HCT116 (cell line): ENCODE measurements around the gene APOL6. TPM values are rescaled to one million over a fixed set of nuclear protein-coding genes. Genes with fewer than 3 reads are reported as not detected.

Source experiments
- ATAC-seq: fragments of 200-7000 bp; cut with Tn5 transposase; 2 replicates; pipeline ENCODE4 v1.9.1; 2020; ENCODE audit warnings: mild to moderate bottlenecking, moderate library complexity
- BruUV-seq: library from RNA; stranded (reverse); fragments of 400-500 nt; replicated peaks from 2 replicates; lab custom pipeline; 2021; lab: Mats Ljungman, UMichigan
- CTCF ChIA-PET: fragments of 300-600 bp; sonication (Branson Sonifier 250); formaldehyde crosslinking; loops from one replicate; lab custom pipeline; 2021; ENCODE audit warnings: antibody characterized with exemption; lab: Charles Lee
- POLR2A ChIA-PET: fragments of 300-600, 350-600 bp; sonication (Branson Sonifier 250); formaldehyde crosslinking; loops from one replicate; lab custom pipeline; 2021; ENCODE audit warnings: antibody characterized with exemption; lab: Charles Lee
- RAD21 ChIA-PET, 2 experiments: fragments of 300-600 bp; sonication (Branson Sonifier 250); formaldehyde crosslinking; loops; one replicate each; lab custom pipeline; 2023; ENCODE audit warnings: low total read pairs in 2 of 2; ENCODE audit not compliant: uncharacterized antibody in 2 of 2, unreplicated experiment in 2 of 2, low non-redundant PET in 1 of 2; lab: Charles Lee
- DNase-seq: peaks from one replicate; pipeline ENCODE4 v3.0.0-alpha.2; 2010; ENCODE audit warnings: low read depth, low spot score
- H2AFZ ChIP-seq: fragments of 200-600 bp; shearing (Covaris generic), sonication (generic); 2 replicates; pipeline ENCODE4 v1.6.1; 2017; ENCODE audit warnings: low read depth, mixed run types, mixed read lengths, antibody characterized with exemption, low read length; ENCODE audit not compliant: poor library complexity, severe bottlenecking
- H3K27ac ChIP-seq: 2 replicates; pipeline ENCODE4 v1.5.1; 2012; ENCODE audit warnings: low read depth, low read length
- H3K27me3 ChIP-seq: fragments of 200-600 bp; sonication (generic); 2 replicates; pipeline ENCODE4 v1.6.1; 2016; ENCODE audit warnings: mixed run types, low read length, mixed read lengths; ENCODE audit not compliant: insufficient read depth
- H3K36me3 ChIP-seq, 2 experiments: fragments of 200-500 bp in 1 of 2; fragments of 200-600 bp in 1 of 2; sonication (Bioruptor generic) in 1 of 2; sonication (generic) in 1 of 2; 2 replicates each; pipeline versions ENCODE4 v1.5.1 to v1.6.1; 2014 to 2016; ENCODE audit warnings: low read length in 2 of 2, inconsistent platforms in 1 of 2, mixed read lengths in 1 of 2, mixed run types in 1 of 2; ENCODE audit not compliant: insufficient read depth in 2 of 2, control insufficient read depth in 1 of 2
- H3K4me1 ChIP-seq, 2 experiments: fragments of 200-600 bp in 1 of 2; sonication (generic) in 1 of 2; 2 replicates each; pipeline versions ENCODE4 v1.5.1 to v1.6.1; 2012 to 2017; ENCODE audit warnings: low read length in 2 of 2, inconsistent platforms in 1 of 2, mild to moderate bottlenecking in 1 of 2, mixed read lengths in 1 of 2, mixed run types in 1 of 2, moderate library complexity in 1 of 2; ENCODE audit not compliant: insufficient read depth in 2 of 2, control insufficient read depth in 1 of 2
- H3K4me2 ChIP-seq: fragments of 200-600 bp; sonication (generic); 2 replicates; pipeline ENCODE4 v1.6.1; 2017; ENCODE audit warnings: mixed run types, low read length, mixed read lengths
- H3K4me3 ChIP-seq, 2 experiments: fragments of 200-600 bp in 1 of 2; sonication (generic) in 1 of 2; replicated peaks in 1 of 2; 2 replicates each; pipeline ENCODE4 v1.5.1; 2011 to 2016; ENCODE audit warnings: low read length in 2 of 2, control low read depth in 1 of 2, low read depth in 1 of 2, mild to moderate bottlenecking in 1 of 2, mixed read lengths in 1 of 2, mixed run types in 1 of 2
- H3K79me2 ChIP-seq: fragments of 200-600 bp; sonication (generic); 2 replicates; pipeline ENCODE4 v1.6.1; 2017; ENCODE audit warnings: mild to moderate bottlenecking, mixed run types, low read length, moderate library complexity, mixed read lengths; ENCODE audit not compliant: insufficient read depth
- H3K9ac ChIP-seq: fragments of 200-600 bp; sonication (generic); 2 replicates; pipeline ENCODE4 v1.6.1; 2016; ENCODE audit warnings: low read length, mixed read lengths
- H3K9me2 ChIP-seq: fragments of 200-600 bp; sonication (generic), shearing (Covaris generic); 2 replicates; pipeline ENCODE4 v1.6.1; 2017; ENCODE audit warnings: mixed run types, mild to moderate bottlenecking, moderate library complexity; ENCODE audit not compliant: insufficient read depth
- H3K9me3 ChIP-seq, 2 experiments: fragments of 200-500 bp in 1 of 2; fragments of 200-600 bp in 1 of 2; sonication (Bioruptor generic) in 1 of 2; sonication (generic) in 1 of 2; 2 replicates each; pipeline ENCODE4 v1.6.1; 2014 to 2017; ENCODE audit warnings: low read length in 2 of 2, mixed read lengths in 2 of 2, inconsistent platforms in 1 of 2, low read depth in 1 of 2, mild to moderate bottlenecking in 1 of 2, mixed run types in 1 of 2, moderate library complexity in 1 of 2; ENCODE audit not compliant: control insufficient read depth in 1 of 2, insufficient read depth in 1 of 2
- H4K20me1 ChIP-seq: fragments of 200-600 bp; sonication (generic), shearing (Covaris generic); 2 replicates; pipeline ENCODE4 v1.6.1; 2017; ENCODE audit warnings: mixed run types, mild to moderate bottlenecking, moderate library complexity; ENCODE audit not compliant: insufficient read depth
- EZH2phosphoT487 ChIP-seq: fragments of 200-600 bp; IDR thresholded peaks from 2 replicates; pipeline ENCODE4 v1.6.1; 2018; ENCODE audit warnings: antibody characterized with exemption, borderline replicate concordance
- POLR2AphosphoS5 ChIP-seq: IDR thresholded peaks from 2 replicates; pipeline ENCODE4 v1.6.1; 2011; ENCODE audit warnings: mild to moderate bottlenecking, low read depth, low read length, moderate library complexity
- RAD21 ChIP-seq: IDR thresholded peaks from 2 replicates; pipeline ENCODE4 v1.6.1; 2012; ENCODE audit warnings: low read depth, mild to moderate bottlenecking
- SIN3A ChIP-seq: IDR thresholded peaks from 2 replicates; pipeline ENCODE4 v1.6.1; 2012; ENCODE audit warnings: low read depth
- YY1 ChIP-seq: IDR thresholded peaks from 2 replicates; pipeline ENCODE4 v1.6.1; 2011; ENCODE audit warnings: low read length, low read depth, moderate library complexity, mild to moderate bottlenecking; ENCODE audit not compliant: insufficient replicate concordance; ENCODE audit errors: extremely low read depth
- ZNF274 ChIP-seq: fragments of 200-500 bp; sonication (Bioruptor generic); IDR thresholded peaks from 2 replicates; pipeline ENCODE4 v1.6.1; 2014; ENCODE audit warnings: mild to moderate bottlenecking, low read depth, low read length, inconsistent platforms
- intact Hi-C: fragments of 100-400 bp; cut with micrococcal nuclease; formaldehyde crosslinking; loops from 2 replicates; pipeline ENCODE4 v1.10.0; 2022
- total RNA-seq: library from RNA; stranded (reverse); gene quantifications from one replicate; pipeline ENCODE4 v1.2.1, GENCODE V29; 2021; ENCODE audit not compliant: unreplicated experiment
- TF ChIP-seq, protein P1 (sequence below), 3 experiments: fragments of 200-600 bp in 1 of 3; sonication (generic) in 1 of 3; IDR thresholded peaks in 2 of 3; conservative IDR thresholded peaks in 1 of 3; 2 replicates each; pipeline ENCODE4 v1.5.1; 2012 to 2017; ENCODE audit warnings: low read depth in 2 of 3, low read length in 2 of 3, antibody characterized with exemption in 1 of 3, borderline replicate concordance in 1 of 3, control low read depth in 1 of 3, mild to moderate bottlenecking in 1 of 3, mixed read lengths in 1 of 3, mixed run types in 1 of 3, moderate library complexity in 1 of 3; ENCODE audit not compliant: insufficient read depth in 1 of 3

Gene APOL6
- total RNA-seq, 1 experiment from 2014 or later: 0.84 TPM

GRCh38 chr22:35684270-35684700, 36.0 kb downstream of the APOL6 start:
- Histone ChIP-seq H2AFZ (no peak overlapping the region), H3K9me3 (no peaks in the 10 kb centered on the region; a peak in 1 of 4 replicates), H3K79me2 (no peaks in the 10 kb centered on the region), H3K27ac (no peak overlapping the region), H3K36me3 (no peaks in the 10 kb centered on the region), H3K4me2 (no peak overlapping the region), H4K20me1 (no peaks in the 10 kb centered on the region)
- POLR2A ChIA-PET: no interaction called here
- BruUV-seq: no TSS peak
- TF ChIP-seq RAD21 (peak; percentile 45), EZH2phosphoT487 (no peak), ZNF274 (no peak)
- TF ChIP-seq, protein P1, sequence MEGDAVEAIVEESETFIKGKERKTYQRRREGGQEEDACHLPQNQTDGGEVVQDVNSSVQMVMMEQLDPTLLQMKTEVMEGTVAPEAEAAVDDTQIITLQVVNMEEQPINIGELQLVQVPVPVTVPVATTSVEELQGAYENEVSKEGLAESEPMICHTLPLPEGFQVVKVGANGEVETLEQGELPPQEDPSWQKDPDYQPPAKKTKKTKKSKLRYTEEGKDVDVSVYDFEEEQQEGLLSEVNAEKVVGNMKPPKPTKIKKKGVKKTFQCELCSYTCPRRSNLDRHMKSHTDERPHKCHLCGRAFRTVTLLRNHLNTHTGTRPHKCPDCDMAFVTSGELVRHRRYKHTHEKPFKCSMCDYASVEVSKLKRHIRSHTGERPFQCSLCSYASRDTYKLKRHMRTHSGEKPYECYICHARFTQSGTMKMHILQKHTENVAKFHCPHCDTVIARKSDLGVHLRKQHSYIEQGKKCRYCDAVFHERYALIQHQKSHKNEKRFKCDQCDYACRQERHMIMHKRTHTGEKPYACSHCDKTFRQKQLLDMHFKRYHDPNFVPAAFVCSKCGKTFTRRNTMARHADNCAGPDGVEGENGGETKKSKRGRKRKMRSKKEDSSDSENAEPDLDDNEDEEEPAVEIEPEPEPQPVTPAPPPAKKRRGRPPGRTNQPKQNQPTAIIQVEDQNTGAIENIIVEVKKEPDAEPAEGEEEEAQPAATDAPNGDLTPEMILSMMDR (IDR thresholded peaks at IDR 0.05 in 2 of 3, conservative IDR thresholded peaks at IDR 0.05 in 1 of 3; ENCODE audit: borderline replicate concordance in 1 of 3, insufficient read depth in 1 of 3, low read depth in 2 of 3, low read length in 2 of 3): peak; percentile 13 to 28 (median 25); a peak in 2 of 6 replicates
- TF ChIP-seq, all 23 proteins: peak for 2
- H3K9me2 ChIP-seq: no peaks in the 10 kb centered on the region
- ATAC-seq (no peak; the same call in 1 of the 2 replicates), DNase-seq (no peak)
- H3K4me3 ChIP-seq: no peak overlapping the region
- no peak overlapping the region for H3K9ac ChIP-seq
- ChIA-PET RAD21 (interaction anchor here in 1 of 2 experiments (0.7 kb wide), 1 partner anchor 20 kb away, joined by 3 read pairs; no protein-coding TSS in a partner anchor), CTCF (interaction anchor here (0.7 kb wide), 1 partner anchor 218 kb away, joined by 3 read pairs; no protein-coding TSS in a partner anchor)
- intact Hi-C loops: no loop called here
- no peaks in the 10 kb centered on the region for H3K4me1 ChIP-seq
- no peaks in the 10 kb centered on the region for H3K27me3 ChIP-seq

GRCh38 chr22:35684732-35685131, 36.5 kb downstream of the APOL6 start:
- BruUV-seq: no TSS peak
- POLR2A ChIA-PET: no interaction called here

More at GRCh38 chr22:35684732-35685131, 36.5 kb downstream of the APOL6 start:
- Histone ChIP-seq H2AFZ (no peak overlapping the region), H3K4me3 (no peak overlapping the region), H3K27me3 (no peaks in the 10 kb centered on the region), H3K27ac (no peak overlapping the region), H3K79me2 (no peaks in the 10 kb centered on the region), H3K9me2 (no peaks in the 10 kb centered on the region), H3K36me3 (no peaks in the 10 kb centered on the region), H3K9ac (no peak overlapping the region), H4K20me1 (no peaks in the 10 kb centered on the region), H3K9me3 (no peaks in the 10 kb centered on the region; a peak in 1 of 4 replicates), H3K4me2 (no peak overlapping the region), H3K4me1 (no peaks in the 10 kb centered on the region)
- RAD21 ChIA-PET: interaction anchor here in 1 of 2 experiments (0.7 kb wide), 1 partner anchor 20 kb away, joined by 3 read pairs; no protein-coding TSS in a partner anchor
- intact Hi-C loops: no loop called here
- DNase-seq: no peak
- no peak for ATAC-seq
- CTCF ChIA-PET: interaction anchor here (0.7 kb wide), 1 partner anchor 218 kb away, joined by 3 read pairs; no protein-coding TSS in a partner anchor
- no peak for TF ChIP-seq SIN3A
- no peak for TF ChIP-seq POLR2AphosphoS5
- TF ChIP-seq, protein P1 (IDR thresholded peaks at IDR 0.05 in 2 of 3, conservative IDR thresholded peaks at IDR 0.05 in 1 of 3; ENCODE audit: borderline replicate concordance in 1 of 3, insufficient read depth in 1 of 3, low read depth in 2 of 3, low read length in 2 of 3): no peak
- no peak for TF ChIP-seq EZH2phosphoT487
- no peak for TF ChIP-seq RAD21
- TF ChIP-seq YY1: no peak
